Parietal lobe (tissue), 2 donors: ENCODE data around the gene VASN. TPM values are rescaled to one million over a fixed set of nuclear protein-coding genes. Genes with fewer than 3 reads are reported as not detected.

Experiments used
- small RNA-seq: library from RNA; depleted of rRNA; stranded (forward); fragments of <200 nt; gene quantifications from one replicate; pipeline ENCODE3, GENCODE V24; 2014; ENCODE audit warnings: low replicate concordance
- total RNA-seq: library from RNA; depleted of rRNA; stranded (reverse); fragments of >200 nt; gene quantifications from one replicate; pipeline ENCODE4 v1.2.3, GENCODE V29; 2014

Gene VASN
- total RNA-seq = 1.9 TPM

DNA sequence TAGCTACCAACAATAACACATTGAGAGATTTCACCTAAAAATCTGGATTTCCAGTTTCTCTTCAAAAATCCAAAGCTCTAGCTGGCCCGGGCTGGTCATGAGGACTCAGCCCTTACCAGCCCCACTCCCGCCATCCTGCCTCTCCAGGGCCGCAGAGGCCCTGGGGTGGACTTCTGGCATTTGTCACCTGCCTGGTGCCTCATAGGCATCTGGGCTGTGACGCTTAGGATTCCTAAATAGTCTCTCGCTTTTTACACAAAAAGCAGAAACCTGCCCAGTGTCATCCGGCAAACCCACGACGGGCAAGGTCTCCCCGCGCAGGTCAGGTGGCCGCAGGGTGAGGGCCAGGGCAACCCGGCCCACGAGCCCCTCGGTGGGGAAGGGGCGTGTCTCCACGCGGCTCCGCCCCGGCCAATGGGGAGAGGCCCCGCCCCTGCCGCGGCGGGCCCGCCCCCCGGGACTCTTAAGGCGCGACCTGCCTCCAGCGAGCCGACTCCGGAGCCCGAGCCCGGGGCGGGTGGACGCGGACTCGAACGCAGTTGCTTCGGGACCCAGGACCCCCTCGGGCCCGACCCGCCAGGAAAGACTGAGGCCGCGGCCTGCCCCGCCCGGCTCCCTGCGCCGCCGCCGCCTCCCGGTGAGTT lies at the start of gene VASN:
VASN (plus strand) TSS at position 492 of the 644 bp plus-strand sequence. CDS start 9,030 bp downstream, outside the sequence.

DNA sequence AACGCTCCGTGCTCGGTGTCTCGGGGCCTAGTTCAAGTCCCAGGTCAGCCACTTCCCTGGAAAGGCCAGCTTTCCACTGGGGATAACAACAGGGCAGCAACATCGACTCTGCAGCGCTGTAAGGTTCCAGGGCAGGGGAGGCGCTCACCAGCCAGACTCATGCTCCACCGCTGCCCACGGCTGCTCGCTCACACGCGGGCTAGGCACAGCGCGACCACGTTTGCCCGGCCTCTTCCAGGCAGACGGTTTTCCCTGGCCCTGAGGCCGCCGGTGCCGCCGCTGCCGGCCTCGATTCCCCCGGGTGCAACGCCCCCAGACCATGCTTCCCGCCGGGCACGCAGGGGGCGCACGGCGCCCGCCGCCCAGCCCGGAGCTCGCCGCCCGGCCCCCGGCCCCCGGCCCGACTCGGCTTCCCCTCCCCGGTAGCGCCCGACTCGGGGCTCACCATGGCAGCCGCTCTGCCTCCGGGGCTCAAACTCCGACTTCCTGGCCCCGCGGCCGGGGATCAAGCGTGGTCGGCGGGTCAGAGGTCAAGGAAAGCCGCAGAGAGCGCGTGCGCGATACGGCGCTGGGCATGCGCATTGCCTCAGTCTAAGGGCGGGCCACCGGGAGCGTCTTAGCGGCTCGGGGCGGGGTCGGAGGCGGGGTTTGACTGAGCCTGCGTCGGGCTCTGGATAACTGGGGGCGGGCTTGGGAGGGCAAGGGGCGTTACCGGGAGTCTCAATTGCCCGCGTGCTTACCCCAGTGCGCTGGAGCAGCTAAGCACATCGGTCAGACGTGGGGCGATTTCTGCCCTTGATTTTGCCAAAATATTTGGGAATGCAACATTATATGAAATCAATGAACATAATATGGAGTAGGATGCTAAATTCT lies 20.6 kb upstream of the VASN start, which contains the start of gene PAM16:
PAM16 (minus strand) TSS at position 535 of the 873 bp plus-strand sequence; CDS start at position 448, 87 bp downstream.

DNA sequence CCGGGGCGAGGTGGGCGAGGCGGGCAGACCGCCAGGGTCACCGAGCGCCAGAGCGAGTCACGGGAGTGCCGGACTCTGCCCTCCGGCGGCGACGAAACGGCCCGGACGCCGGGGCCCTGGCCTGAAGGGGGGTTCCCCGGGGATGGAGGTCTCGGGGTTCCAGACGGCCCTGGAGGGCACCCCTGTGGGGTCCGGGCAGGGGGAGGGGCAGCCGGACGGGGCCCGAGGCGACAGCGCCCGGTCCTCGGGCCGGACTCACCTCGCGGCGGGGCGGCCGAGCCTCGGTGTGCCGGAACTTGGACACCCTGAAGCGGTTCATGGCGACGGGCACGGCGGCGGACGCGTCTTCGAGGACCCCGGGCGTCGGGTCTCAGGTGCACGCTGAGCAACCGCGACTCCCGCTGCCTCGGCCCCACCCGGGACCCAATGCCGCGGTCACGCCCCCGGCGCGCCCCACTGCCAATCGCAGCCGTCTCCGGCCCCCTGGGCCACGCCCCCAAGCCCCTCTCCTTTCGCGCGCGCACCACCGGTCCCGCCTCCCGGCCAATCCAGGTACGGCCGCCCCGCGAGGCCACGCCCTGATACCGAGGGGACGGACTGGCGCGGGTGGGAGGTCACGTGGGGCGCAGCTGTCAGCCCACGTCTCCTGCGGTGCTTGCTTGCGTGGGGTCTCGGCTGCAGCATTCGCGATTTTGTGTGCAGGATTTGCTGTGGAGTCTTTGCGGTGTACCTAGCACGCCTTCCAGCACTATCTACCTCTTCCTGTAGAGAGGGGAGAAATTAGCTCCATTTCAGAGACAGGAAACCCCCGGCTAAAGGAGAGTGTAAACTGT lies 44.8 kb downstream of the VASN start, which contains the start of gene CORO7:
CORO7 (minus strand) TSS at position 397 of the 833 bp plus-strand sequence; CDS start at position 319, 78 bp downstream.

DNA sequence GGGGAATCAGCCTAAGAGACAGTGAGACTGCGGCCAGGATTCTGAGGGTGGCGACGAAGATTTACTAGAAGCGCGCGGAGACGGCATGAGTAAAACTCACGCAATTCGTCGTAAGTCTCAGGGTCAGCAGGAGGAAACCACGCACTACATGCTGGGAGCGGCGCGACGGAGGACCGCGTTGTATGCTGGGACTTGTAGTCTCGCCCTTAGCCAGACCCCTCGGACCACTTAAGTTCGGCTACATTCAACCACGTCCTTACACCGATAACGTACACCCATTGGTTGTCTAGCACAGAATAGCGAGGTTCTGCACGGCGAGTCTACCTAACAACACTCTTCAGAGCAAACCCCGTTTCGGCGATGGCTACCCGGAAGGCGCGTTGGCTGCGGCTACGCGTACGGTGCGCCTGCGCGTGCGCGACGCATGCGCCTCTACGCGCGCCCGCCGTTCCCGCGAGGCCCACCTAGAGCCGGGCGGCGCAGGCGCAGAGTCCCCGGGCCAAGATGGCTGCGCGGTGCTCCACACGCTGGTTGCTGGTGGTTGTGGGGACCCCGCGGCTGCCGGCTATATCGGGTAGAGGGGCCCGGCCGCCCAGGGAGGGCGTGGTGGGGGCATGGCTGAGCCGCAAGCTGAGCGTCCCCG lies 53.9 kb downstream of the VASN start, which contains the start of gene DNAJA3:
DNAJA3 (plus strand) TSS at position 491 of the 643 bp plus-strand sequence; CDS start at position 505, 14 bp downstream.

Small RNAs within 50 kb of the gene (small RNA-seq; reads per million reads assigned to genes)
- gene AC012676.2 = not detected

Other genes starting within 250 kb of the VASN start
- not detected for gene SRL, start 129.8 kb upstream of the VASN start, total RNA-seq
- 10.6 TPM for gene TFAP4, start 98.8 kb upstream of the VASN start, total RNA-seq
- 4.7 TPM for gene GLIS2, start 55.8 kb upstream of the VASN start, total RNA-seq
- gene PAM16, start 20.5 kb upstream of the VASN start, total RNA-seq = 21.0 TPM
- gene CORO7, start 44.7 kb downstream of the VASN start, total RNA-seq = 54.8 TPM
- gene DNAJA3, start 54.0 kb downstream of the VASN start, total RNA-seq = 33.2 TPM
- gene NMRAL1, start 102.8 kb downstream of the VASN start, total RNA-seq = 57.9 TPM
- 42.9 TPM for gene HMOX2, start 104.5 kb downstream of the VASN start, total RNA-seq
- 18.2 TPM for gene CDIP1, start 166.9 kb downstream of the VASN start, total RNA-seq
- gene C16orf96, start 184.5 kb downstream of the VASN start, total RNA-seq = 0.63 TPM
- gene UBALD1, start 243.0 kb downstream of the VASN start, total RNA-seq = 8.5 TPM